ENCODE data around the gene WDR17.

DNA sequence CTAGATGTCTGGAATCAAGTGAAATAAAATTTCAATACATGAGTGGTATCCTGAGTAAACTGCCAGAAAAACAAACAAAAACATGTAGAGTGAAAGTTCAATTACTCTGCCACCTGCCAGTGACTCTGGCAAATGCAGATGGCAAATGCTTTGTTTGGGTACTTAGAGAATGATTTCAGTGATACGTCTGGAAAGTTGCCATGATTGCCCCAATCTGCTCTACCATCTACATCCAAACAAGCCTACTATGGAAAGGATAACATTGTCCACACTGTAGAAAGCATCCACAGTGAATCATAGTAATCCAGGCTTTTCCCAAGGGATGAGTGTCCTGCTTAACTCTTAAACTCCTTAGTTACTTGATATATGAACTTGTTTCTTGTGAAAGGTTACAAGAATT, 126.3 kb downstream of the WDR17 start:
- TF ChIP-seq, protein P1, sequence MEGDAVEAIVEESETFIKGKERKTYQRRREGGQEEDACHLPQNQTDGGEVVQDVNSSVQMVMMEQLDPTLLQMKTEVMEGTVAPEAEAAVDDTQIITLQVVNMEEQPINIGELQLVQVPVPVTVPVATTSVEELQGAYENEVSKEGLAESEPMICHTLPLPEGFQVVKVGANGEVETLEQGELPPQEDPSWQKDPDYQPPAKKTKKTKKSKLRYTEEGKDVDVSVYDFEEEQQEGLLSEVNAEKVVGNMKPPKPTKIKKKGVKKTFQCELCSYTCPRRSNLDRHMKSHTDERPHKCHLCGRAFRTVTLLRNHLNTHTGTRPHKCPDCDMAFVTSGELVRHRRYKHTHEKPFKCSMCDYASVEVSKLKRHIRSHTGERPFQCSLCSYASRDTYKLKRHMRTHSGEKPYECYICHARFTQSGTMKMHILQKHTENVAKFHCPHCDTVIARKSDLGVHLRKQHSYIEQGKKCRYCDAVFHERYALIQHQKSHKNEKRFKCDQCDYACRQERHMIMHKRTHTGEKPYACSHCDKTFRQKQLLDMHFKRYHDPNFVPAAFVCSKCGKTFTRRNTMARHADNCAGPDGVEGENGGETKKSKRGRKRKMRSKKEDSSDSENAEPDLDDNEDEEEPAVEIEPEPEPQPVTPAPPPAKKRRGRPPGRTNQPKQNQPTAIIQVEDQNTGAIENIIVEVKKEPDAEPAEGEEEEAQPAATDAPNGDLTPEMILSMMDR (IDR thresholded peaks at IDR 0.05; ENCODE audit: extremely low read depth in 1 of 2, insufficient read depth in 1 of 2, low read depth in 1 of 2, low read length in 2 of 2) = no peak
- no peak for TF ChIP-seq POLR2AphosphoS5 (IDR thresholded peaks at IDR 0.05; ENCODE audit: insufficient read depth, low read depth, low read length)
- no peak for TF ChIP-seq EZH2 (IDR thresholded peaks at IDR 0.05; ENCODE audit: borderline replicate concordance, low read depth, low read length, severe bottlenecking)
- no peak for TF ChIP-seq JUN (IDR thresholded peaks at IDR 0.05; ENCODE audit: borderline replicate concordance, insufficient read depth, insufficient read length, low read depth)
- no peak for TF ChIP-seq MYC (IDR thresholded peaks at IDR 0.05; ENCODE audit: low read depth, low read length)

Data from endothelial cell of umbilical vein (primary cell).